RPMI7951 (cell line): ENCODE measurements around the gene NUDT8. TPM values are rescaled to one million over a fixed set of nuclear protein-coding genes. Genes with fewer than 3 reads are reported as not detected.
"Not testable (repeated sequence)": the region's sequence is repeated elsewhere in the genome, so short reads cannot be mapped to it uniquely, and the experiment has no call there.

Experiments used
- DNase-seq: peaks from one replicate; pipeline ENCODE4 v3.0.0-alpha.2; 2012; ENCODE audit warnings: low read depth
- total RNA-seq: library from RNA; depleted of rRNA; stranded (reverse); fragments of >200 nt; shearing (Covaris generic); gene quantifications from 2 replicates; pipeline ENCODE4 v1.2.3, GENCODE V29; 2014

The NUDT8 gene
- total RNA-seq, 1 experiment from 2014 or later: 7.2 TPM

GRCh38 chr11:67642173-67643120 is 12.7 kb upstream of the NUDT8 start:
- DNase-seq: no peak

GRCh38 chr11:67641338-67642172 is 11.8 kb upstream of the NUDT8 start:
- DNase-seq: no peak

DNA sequence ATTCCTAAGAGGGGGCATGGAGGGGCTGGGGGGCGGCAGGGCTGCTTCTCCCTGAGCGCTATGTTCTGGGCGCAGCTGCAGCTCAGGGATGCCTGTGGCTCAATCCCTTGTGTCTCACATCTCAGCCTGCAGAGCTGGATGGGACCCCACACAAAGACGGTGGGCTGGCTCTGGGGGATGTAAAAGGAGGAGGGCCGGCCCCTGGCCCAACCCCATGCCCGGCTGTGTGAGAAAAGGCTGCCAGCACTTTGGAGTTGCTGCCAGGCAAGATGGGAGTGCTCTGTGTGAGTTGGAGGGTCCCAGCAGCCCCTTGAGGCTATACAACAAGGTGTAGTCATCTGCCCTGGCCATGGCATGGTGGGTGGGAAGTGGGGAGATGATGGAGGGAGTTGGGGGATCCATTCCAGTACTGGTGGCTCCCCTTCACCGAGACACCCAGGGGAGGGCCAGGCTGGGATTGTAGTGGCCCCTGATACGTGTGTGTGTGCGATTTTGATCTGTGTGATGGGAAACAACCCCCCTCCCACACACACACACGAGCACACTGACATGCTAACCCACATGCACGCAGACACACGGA is 11.1 kb upstream of the NUDT8 start:
- no peak for DNase-seq

GRCh38 chr11:67640021-67640757 is 10.5 kb upstream of the NUDT8 start:
- peak; percentile 48 for DNase-seq

- DNase-seq: no peak
Observed at GRCh38 chr11:67639438-67639859, 9.7 kb upstream of the NUDT8 start, which contains the start of gene TBX10. Gene TBX10, minus strand, starts transcription at chr11:67639763. Its CDS starts 291 bp downstream, at chr11:67639472.

GRCh38 chr11:67638535-67639437 is 9.0 kb upstream of the NUDT8 start:
- no peak for DNase-seq

DNA sequence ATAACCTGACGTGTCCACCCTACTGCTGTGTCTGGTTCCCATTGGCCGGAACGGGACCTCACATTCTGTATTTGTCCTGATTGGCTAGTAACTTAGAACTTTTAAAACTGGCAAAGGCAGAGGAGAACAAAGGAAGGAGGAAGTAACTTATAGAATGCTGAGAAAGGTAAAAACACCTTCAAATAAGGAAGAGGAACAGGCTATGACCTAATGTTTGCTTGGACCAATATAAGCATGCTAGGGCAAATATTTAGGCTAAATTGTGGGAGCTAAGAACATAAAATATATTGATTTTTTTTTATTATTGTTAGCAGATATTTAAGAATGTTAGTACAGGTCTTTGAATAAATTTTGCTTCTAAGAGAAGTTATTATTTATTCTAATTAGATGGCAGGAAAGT is 7.7 kb upstream of the NUDT8 start:
- not testable (repeated sequence) for DNase-seq

GRCh38 chr11:67636962-67637361 is 7.2 kb upstream of the NUDT8 start:
- DNase-seq: no peak

DNA sequence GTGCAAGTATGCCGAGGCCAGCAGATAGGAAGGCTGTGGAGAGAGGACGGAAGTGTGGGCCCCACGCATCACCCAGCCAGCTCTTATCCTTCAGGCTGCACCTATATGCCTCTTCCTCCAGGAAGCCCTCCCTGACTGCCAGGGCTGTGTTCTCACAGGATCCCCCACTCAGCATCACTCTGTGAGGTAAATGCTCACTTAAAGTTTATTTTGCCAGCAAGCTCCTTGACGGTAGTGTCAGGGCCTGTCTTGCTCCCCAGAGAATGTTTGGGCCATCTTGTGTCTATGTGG is 5.4 kb upstream of the NUDT8 start:
- no peak for DNase-seq

DNA sequence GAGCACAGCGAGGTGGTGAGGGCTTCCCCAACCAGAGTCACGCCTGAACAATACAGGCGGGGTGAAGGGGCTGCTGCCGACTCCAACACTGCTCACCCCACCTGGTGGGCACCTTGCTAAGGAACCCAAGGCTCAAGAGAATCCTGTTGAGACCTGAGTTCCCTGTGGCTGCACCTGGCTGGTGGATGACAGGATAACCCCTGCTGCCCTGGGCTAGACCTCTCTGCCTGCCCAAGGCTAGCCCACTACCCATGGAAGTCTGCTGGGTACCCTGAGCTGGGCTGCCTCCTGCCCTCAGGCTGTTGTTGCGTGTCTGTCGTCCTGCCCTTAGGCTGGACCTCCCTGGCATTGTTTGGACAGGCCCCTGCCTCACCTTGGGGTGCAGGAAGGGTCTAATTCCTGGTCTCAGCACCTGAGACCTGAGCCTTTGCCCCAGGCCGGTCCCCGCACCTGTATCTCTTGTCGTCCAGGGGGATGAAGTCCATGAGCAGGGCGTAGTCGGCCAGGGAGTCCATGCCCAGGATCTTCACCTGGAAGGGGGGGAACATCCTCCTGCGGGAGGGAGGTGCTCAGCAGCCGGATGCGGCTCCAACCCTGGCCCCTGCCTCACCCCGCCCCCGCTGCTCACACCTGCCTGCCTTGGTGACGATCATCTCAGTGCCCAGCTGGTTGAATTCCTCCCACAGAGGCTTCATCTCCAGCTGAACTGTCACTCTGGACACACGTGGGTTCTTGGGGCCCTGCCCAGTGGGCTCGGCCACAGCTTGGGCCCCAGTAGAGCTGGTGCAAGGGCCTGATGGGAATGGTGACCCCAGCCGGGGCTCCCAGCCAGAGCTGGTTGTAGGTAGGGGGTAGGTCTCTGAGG is 4.9 kb upstream of the NUDT8 start:
- DNase-seq: no peak

GRCh38 chr11:67633758-67634365 is 4.1 kb upstream of the NUDT8 start:
- no peak for DNase-seq

GRCh38 chr11:67632982-67633755 is 3.4 kb upstream of the NUDT8 start:
- DNase-seq: no peak

- no peak for DNase-seq
Observed at GRCh38 chr11:67632175-67632981, 2.6 kb upstream of the NUDT8 start.

GRCh38 chr11:67631853-67632174 is 2.1 kb upstream of the NUDT8 start:
- DNase-seq: no peak

DNA sequence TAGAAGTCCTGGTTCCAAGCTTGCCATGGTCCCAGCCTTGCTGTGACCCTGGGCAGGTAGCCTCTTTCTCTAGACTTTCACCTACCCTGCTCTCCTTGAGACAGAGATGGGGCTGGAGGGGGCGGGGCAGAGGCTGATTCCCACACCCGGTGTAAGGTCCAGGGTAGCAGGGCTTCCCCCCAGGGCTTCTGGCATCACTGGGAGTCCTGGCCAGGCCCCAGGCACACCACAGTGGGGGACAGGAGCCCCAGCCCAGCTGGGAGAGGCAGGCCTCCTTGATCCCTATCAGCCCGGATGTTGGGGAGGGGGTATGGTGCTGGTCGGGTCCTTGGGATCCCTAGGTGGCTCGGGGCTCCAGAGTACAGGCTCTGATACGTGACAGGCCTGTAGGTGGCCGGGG is 1.7 kb upstream of the NUDT8 start:
- no peak for DNase-seq

GRCh38 chr11:67630943-67631331 is 1.2 kb upstream of the NUDT8 start:
- no peak for DNase-seq

DNA sequence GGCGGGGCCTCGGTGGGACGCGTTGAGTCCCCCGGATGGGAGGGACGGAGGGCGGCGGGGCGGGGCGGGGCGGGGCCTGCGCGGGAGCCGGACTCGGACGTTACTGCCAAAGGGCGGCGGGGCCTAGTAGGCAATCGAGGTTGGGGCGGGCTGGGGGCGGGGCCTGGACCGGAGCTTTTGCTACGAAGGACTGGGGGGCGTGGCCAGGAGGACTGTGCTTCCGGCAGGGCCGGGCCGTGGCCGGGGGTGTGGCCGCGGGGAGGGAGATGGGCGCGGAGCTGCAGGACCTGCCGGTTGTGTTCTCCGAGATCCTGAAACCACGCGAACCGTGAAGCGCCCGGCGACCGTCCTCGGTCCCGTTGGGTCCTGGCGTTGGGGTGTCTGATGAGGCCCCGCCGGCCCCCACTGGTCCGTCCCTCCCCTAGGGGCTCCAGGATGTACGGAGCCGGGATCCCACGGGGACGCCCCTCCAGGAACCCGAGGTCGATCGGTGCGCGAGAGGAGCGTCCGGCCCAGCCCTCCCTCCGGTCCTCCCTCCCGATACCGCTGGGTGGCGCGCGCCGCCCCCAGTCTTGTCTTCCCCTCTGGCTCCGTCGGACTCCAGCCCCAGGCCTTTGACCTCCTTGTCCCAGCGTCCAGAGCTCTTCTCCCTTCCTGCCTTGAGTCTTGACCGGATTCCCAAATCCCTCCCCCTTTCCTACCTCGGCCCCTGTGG is 648 bp upstream of the NUDT8 start:
- peak; percentile 95 for DNase-seq
